ENCODE results near the gene C2CD3.

The C2CD3 gene

DNA sequence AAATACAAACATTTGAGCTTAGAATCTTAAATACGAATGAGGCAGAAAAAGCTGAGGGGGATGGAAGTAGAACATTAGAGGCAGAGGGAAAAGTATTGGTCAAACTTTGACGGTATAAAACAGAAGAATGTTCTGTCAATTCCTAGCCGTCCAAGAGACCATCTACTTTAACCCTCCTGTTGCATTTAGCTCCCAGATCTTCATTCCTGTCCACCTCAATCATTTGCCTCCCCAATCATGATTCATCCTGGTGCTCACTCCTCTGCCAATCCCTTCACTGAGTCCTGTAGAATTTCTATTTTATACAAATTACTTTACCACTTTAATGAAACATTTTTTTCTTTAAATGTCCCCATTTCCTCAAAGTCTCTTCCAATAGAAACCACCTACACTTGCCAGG is 28.2 kb downstream of the C2CD3 start:
- TF ChIP-seq FOXP2 (optimal IDR thresholded peaks at IDR 0.05; ENCODE audit: borderline replicate concordance, extremely low read depth, extremely low read length, insufficient read depth) (no peak), TAF1 (IDR thresholded peaks at IDR 0.05; ENCODE audit: borderline replicate concordance, insufficient read depth, low read length) (no peak), SIN3A (IDR thresholded peaks at IDR 0.05; ENCODE audit: borderline replicate concordance, insufficient read depth, low read length) (no peak), POLR2AphosphoS5 (IDR thresholded peaks at IDR 0.05; ENCODE audit: low read depth, low read length) (no peak)
- TF ChIP-seq, protein P1, sequence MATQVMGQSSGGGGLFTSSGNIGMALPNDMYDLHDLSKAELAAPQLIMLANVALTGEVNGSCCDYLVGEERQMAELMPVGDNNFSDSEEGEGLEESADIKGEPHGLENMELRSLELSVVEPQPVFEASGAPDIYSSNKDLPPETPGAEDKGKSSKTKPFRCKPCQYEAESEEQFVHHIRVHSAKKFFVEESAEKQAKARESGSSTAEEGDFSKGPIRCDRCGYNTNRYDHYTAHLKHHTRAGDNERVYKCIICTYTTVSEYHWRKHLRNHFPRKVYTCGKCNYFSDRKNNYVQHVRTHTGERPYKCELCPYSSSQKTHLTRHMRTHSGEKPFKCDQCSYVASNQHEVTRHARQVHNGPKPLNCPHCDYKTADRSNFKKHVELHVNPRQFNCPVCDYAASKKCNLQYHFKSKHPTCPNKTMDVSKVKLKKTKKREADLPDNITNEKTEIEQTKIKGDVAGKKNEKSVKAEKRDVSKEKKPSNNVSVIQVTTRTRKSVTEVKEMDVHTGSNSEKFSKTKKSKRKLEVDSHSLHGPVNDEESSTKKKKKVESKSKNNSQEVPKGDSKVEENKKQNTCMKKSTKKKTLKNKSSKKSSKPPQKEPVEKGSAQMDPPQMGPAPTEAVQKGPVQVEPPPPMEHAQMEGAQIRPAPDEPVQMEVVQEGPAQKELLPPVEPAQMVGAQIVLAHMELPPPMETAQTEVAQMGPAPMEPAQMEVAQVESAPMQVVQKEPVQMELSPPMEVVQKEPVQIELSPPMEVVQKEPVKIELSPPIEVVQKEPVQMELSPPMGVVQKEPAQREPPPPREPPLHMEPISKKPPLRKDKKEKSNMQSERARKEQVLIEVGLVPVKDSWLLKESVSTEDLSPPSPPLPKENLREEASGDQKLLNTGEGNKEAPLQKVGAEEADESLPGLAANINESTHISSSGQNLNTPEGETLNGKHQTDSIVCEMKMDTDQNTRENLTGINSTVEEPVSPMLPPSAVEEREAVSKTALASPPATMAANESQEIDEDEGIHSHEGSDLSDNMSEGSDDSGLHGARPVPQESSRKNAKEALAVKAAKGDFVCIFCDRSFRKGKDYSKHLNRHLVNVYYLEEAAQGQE (IDR thresholded peaks at IDR 0.05; ENCODE audit: insufficient read depth in 1 of 2, low read depth in 2 of 2, low read length in 2 of 2) = no peak

DNA sequence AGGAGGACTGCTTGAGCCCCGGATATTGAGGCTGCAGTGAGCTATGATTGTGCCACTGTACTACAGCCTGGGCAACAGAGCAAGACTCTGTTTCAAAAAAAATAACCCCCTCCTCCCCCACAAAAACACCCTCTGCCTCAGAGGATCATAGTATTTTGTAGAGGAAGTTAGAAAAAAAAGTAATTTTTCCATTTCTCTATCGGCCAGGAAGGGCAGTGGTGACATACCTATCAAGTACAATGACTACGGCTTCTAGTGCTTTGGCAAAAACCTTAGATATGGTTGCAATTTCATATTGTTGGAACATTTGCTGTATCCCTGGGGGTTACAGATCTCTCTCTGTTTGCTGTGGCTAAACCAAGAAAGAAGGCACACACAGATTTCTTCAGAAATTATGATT is 28.9 kb downstream of the C2CD3 start:
- TF ChIP-seq POLR2AphosphoS5 (IDR thresholded peaks at IDR 0.05; ENCODE audit: low read depth, low read length) (no peak), SIN3A (IDR thresholded peaks at IDR 0.05; ENCODE audit: borderline replicate concordance, insufficient read depth, low read length) (no peak), FOXP2 (optimal IDR thresholded peaks at IDR 0.05; ENCODE audit: borderline replicate concordance, extremely low read depth, extremely low read length, insufficient read depth) (no peak), TAF1 (IDR thresholded peaks at IDR 0.05; ENCODE audit: borderline replicate concordance, insufficient read depth, low read length) (no peak)
- TF ChIP-seq, protein P1 (IDR thresholded peaks at IDR 0.05; ENCODE audit: insufficient read depth in 1 of 2, low read depth in 2 of 2, low read length in 2 of 2) = no peak

DNA sequence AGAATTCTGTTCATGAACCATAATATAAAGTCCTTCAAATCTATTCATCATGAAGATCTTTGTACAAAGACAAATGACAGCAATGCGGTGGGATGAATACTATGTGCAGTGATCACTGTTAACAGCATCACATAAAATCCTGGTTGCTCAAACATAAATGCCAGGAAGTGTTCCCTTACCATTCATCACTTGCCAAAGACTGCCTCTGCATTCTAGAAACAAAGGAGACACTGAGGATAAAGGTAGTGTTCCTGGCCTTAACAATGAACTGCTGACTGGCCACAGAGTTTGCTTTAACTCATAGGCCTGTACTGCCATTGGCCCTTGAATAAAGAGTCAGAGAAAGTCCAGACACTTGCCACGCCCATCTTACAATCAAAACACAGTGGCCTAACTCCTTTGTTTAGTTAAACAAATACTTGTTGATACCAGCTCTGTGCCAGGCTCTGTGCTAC is 29.5 kb downstream of the C2CD3 start:
- TF ChIP-seq TAF1 (IDR thresholded peaks at IDR 0.05; ENCODE audit: borderline replicate concordance, insufficient read depth, low read length) (no peak), FOXP2 (optimal IDR thresholded peaks at IDR 0.05; ENCODE audit: borderline replicate concordance, extremely low read depth, extremely low read length, insufficient read depth) (no peak), SIN3A (IDR thresholded peaks at IDR 0.05; ENCODE audit: borderline replicate concordance, insufficient read depth, low read length) (no peak), POLR2AphosphoS5 (IDR thresholded peaks at IDR 0.05; ENCODE audit: low read depth, low read length) (no peak)
- TF ChIP-seq, protein P1 (IDR thresholded peaks at IDR 0.05; ENCODE audit: insufficient read depth in 1 of 2, low read depth in 2 of 2, low read length in 2 of 2) = no peak

DNA sequence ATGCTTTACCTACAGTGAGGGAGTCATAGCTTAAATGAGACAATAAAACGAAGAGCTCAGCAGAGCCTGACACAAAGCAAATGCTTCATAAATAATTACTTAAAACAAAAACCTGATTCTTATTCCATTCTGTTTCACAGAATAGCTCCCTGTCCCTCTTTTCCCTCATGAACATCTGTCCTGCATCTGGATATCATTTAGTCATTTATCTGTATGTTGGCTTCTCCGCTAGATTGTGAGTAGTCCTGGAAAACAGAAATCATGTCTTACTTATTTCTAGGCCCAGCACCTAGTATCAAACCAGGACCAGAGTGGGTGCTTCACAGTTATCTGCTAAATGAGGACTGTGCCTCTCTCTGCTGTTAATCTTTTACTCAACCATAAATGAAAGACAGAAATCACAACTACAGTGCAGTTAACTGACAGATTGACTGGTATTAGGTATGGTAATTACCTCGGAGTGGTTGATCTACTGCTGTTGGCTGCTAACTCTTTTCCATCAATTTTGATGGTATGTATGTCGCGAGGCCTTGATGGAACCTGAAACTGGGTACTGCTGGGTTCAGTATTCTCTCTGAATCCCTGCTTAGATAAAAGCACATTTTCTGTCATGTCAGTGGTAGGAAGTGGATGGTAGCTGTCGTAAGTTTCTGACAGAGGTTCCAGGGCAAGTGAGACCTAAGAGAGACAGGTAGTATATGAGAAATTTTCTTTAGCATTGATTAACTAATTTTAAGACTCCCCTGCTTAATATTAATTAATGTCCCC is 31.5 kb downstream of the C2CD3 start:
- TF ChIP-seq SIN3A (IDR thresholded peaks at IDR 0.05; ENCODE audit: borderline replicate concordance, insufficient read depth, low read length) (no peak), TAF1 (IDR thresholded peaks at IDR 0.05; ENCODE audit: borderline replicate concordance, insufficient read depth, low read length) (no peak), FOXP2 (optimal IDR thresholded peaks at IDR 0.05; ENCODE audit: borderline replicate concordance, extremely low read depth, extremely low read length, insufficient read depth) (no peak), POLR2AphosphoS5 (IDR thresholded peaks at IDR 0.05; ENCODE audit: low read depth, low read length) (no peak)
- TF ChIP-seq, protein P1 (IDR thresholded peaks at IDR 0.05; ENCODE audit: insufficient read depth in 1 of 2, low read depth in 2 of 2, low read length in 2 of 2) = no peak
